ENCODE results near the gene SOX14. TPM values are rescaled to one million over a fixed set of nuclear protein-coding genes. Genes with fewer than 3 reads are reported as not detected.

SOX14 gene
- total RNA-seq, 1 experiment from 2014 or later = not detected

- peaks cover 45% of the 10 kb centered on the region for H3K27me3 ChIP-seq (ENCODE audit: insufficient read depth, low read length)
- no peaks in the 10 kb centered on the region for H3K36me3 ChIP-seq (ENCODE audit: control insufficient read depth in 1 of 2, insufficient read depth in 2 of 2, low read length in 2 of 2)
- no peaks in the 10 kb centered on the region for H3K79me2 ChIP-seq (ENCODE audit: insufficient read depth, low read length)
- no peak overlapping the region for H3K9ac ChIP-seq (ENCODE audit: low read length)
- H3K9me2 ChIP-seq (ENCODE audit: insufficient read depth) = no peaks in the 10 kb centered on the region
- TF ChIP-seq CEBPB (IDR thresholded peaks at IDR 0.05; ENCODE audit: low read depth) (no peak), EZH2 (IDR thresholded peaks at IDR 0.05) (no peak), POLR2AphosphoS5 (IDR thresholded peaks at IDR 0.05; ENCODE audit: low read depth, low read length) (no peak), ZNF274 (IDR thresholded peaks at IDR 0.05; ENCODE audit: low read depth, low read length) (no peak), ATF3 (IDR thresholded peaks at IDR 0.05) (no peak)
- TF ChIP-seq, protein P1, sequence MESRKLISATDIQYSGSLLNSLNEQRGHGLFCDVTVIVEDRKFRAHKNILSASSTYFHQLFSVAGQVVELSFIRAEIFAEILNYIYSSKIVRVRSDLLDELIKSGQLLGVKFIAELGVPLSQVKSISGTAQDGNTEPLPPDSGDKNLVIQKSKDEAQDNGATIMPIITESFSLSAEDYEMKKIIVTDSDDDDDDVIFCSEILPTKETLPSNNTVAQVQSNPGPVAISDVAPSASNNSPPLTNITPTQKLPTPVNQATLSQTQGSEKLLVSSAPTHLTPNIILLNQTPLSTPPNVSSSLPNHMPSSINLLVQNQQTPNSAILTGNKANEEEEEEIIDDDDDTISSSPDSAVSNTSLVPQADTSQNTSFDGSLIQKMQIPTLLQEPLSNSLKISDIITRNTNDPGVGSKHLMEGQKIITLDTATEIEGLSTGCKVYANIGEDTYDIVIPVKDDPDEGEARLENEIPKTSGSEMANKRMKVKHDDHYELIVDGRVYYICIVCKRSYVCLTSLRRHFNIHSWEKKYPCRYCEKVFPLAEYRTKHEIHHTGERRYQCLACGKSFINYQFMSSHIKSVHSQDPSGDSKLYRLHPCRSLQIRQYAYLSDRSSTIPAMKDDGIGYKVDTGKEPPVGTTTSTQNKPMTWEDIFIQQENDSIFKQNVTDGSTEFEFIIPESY (IDR thresholded peaks at IDR 0.05; ENCODE audit: extremely low read depth, insufficient replicate concordance, low read length) = no peak
- RAD21 ChIA-PET (ENCODE audit: low non-redundant PET in 1 of 2, low total read pairs in 2 of 2, uncharacterized antibody in 2 of 2, unreplicated experiment in 2 of 2) = no interaction called here
- CTCF ChIA-PET = no interaction called here
- no TSS peak for BruUV-seq (replicated peaks)
- H3K4me1 ChIP-seq (ENCODE audit: control insufficient read depth in 1 of 2, insufficient read depth in 2 of 2, low read length in 2 of 2) = no peaks in the 10 kb centered on the region
- H3K4me2 ChIP-seq (ENCODE audit: low read length) = no peak overlapping the region
- ATAC-seq = no peak
- no peak overlapping the region for H2AFZ ChIP-seq (ENCODE audit: low read depth, low read length, poor library complexity, severe bottlenecking)
- H3K9me3 ChIP-seq (ENCODE audit: control insufficient read depth in 1 of 2, insufficient read depth in 1 of 2, low read depth in 1 of 2, low read length in 2 of 2) = no peaks in the 10 kb centered on the region
- H3K27ac ChIP-seq (ENCODE audit: low read depth, low read length) = no peak overlapping the region
- no peak for DNase-seq (ENCODE audit: low read depth, low spot score)
- H4K20me1 ChIP-seq (ENCODE audit: insufficient read depth) = no peaks in the 10 kb centered on the region
- H3K4me3 ChIP-seq (replicated peaks in 1 of 2; ENCODE audit: low read depth in 1 of 2, low read length in 2 of 2) = no peak overlapping the region
- POLR2A ChIA-PET = no interaction called here
- intact Hi-C loops (cut with micrococcal nuclease) = loop anchor here (10.0 kb wide), 2 partner anchors 762 to 1722 kb away; no protein-coding TSS in a partner anchor
Measured at GRCh38 chr3:137796993-137797392, 32.9 kb downstream of the SOX14 start.

- Histone ChIP-seq H3K27me3 (ENCODE audit: insufficient read depth, low read length) (peaks cover 45% of the 10 kb centered on the region), H3K79me2 (ENCODE audit: insufficient read depth, low read length) (no peaks in the 10 kb centered on the region), H2AFZ (ENCODE audit: low read depth, low read length, poor library complexity, severe bottlenecking) (no peak overlapping the region), H3K27ac (ENCODE audit: low read depth, low read length) (no peak overlapping the region), H3K4me3 (replicated peaks in 1 of 2; ENCODE audit: low read depth in 1 of 2, low read length in 2 of 2) (no peak overlapping the region), H3K36me3 (ENCODE audit: control insufficient read depth in 1 of 2, insufficient read depth in 2 of 2, low read length in 2 of 2) (no peaks in the 10 kb centered on the region), H3K9me2 (ENCODE audit: insufficient read depth) (no peaks in the 10 kb centered on the region), H3K4me1 (ENCODE audit: control insufficient read depth in 1 of 2, insufficient read depth in 2 of 2, low read length in 2 of 2) (no peaks in the 10 kb centered on the region), H3K9me3 (ENCODE audit: control insufficient read depth in 1 of 2, insufficient read depth in 1 of 2, low read depth in 1 of 2, low read length in 2 of 2) (no peaks in the 10 kb centered on the region), H3K4me2 (ENCODE audit: low read length) (no peak overlapping the region), H3K9ac (ENCODE audit: low read length) (no peak overlapping the region), H4K20me1 (ENCODE audit: insufficient read depth) (no peaks in the 10 kb centered on the region)
- CTCF ChIA-PET = no interaction called here
- ATAC-seq (no peak), DNase-seq (ENCODE audit: low read depth, low spot score) (no peak)
- intact Hi-C loops (cut with micrococcal nuclease) = no loop called here
- no peak for TF ChIP-seq JUND (IDR thresholded peaks at IDR 0.05)
- TF ChIP-seq, protein P1 (IDR thresholded peaks at IDR 0.05; ENCODE audit: extremely low read depth, insufficient replicate concordance, low read length) = no peak
- TF ChIP-seq SRF (IDR thresholded peaks at IDR 0.05; ENCODE audit: low read depth) = no peak
- no peak for TF ChIP-seq ZNF274 (IDR thresholded peaks at IDR 0.05; ENCODE audit: low read depth, low read length)
- no peak for TF ChIP-seq ATF3 (IDR thresholded peaks at IDR 0.05)
- TF ChIP-seq, protein P2, sequence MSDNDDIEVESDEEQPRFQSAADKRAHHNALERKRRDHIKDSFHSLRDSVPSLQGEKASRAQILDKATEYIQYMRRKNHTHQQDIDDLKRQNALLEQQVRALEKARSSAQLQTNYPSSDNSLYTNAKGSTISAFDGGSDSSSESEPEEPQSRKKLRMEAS (IDR thresholded peaks at IDR 0.05) = no peak
- TF ChIP-seq CBX3 (IDR thresholded peaks at IDR 0.05; ENCODE audit: low read depth) = no peak
- POLR2A ChIA-PET = no interaction called here
- RAD21 ChIA-PET (ENCODE audit: low non-redundant PET in 1 of 2, low total read pairs in 2 of 2, uncharacterized antibody in 2 of 2, unreplicated experiment in 2 of 2) = no interaction called here
- no TSS peak for BruUV-seq (replicated peaks)
Measured at GRCh38 chr3:137803215-137803614, 39.1 kb downstream of the SOX14 start.

Measured in HCT116 (cell line).